ENCODE data around the gene KLK15. TPM values are rescaled to one million over a fixed set of nuclear protein-coding genes. Genes with fewer than 3 reads are reported as not detected.

Gene KLK15
- polyA plus RNA-seq, 1 experiment: not detected

DNA sequence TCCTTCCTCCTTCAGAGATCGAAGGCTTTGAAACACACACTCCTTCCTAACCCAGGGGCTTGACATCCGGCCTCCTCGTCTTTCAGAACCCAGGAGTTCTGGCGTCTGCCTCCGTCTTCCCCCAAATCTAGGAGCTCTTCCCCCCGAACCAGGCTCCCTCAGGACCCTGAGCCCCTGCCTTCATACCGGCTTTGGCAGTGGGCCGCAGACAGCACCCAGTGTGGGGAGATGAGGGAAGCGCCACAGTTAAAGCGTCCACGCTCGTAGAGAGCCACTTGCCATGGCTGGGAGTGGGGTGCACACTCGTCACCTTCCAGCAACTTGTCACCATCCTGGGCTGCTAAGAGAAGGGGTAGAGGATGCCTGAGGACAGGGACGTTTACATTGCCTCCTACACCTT lies 5.9 kb downstream of the KLK15 start:
- TF ChIP-seq, protein P1, sequence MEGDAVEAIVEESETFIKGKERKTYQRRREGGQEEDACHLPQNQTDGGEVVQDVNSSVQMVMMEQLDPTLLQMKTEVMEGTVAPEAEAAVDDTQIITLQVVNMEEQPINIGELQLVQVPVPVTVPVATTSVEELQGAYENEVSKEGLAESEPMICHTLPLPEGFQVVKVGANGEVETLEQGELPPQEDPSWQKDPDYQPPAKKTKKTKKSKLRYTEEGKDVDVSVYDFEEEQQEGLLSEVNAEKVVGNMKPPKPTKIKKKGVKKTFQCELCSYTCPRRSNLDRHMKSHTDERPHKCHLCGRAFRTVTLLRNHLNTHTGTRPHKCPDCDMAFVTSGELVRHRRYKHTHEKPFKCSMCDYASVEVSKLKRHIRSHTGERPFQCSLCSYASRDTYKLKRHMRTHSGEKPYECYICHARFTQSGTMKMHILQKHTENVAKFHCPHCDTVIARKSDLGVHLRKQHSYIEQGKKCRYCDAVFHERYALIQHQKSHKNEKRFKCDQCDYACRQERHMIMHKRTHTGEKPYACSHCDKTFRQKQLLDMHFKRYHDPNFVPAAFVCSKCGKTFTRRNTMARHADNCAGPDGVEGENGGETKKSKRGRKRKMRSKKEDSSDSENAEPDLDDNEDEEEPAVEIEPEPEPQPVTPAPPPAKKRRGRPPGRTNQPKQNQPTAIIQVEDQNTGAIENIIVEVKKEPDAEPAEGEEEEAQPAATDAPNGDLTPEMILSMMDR (IDR thresholded peaks at IDR 0.05; ENCODE audit: low read depth, low read length): no peak
- DNase-seq (ENCODE audit: low read depth, low spot score): no peak
- ChIA-PET CTCF (interaction anchor here (0.6 kb wide), 1 partner anchor 149 kb away, joined by 3 read pairs; no protein-coding TSS in a partner anchor), POLR2A (no interaction called here)
- H3K27me3 ChIP-seq (ENCODE audit: control insufficient read depth, insufficient read depth, low read length): peaks cover 8% of the 10 kb centered on the region
- H3K27ac ChIP-seq (ENCODE audit: low read depth, low read length): no peak overlapping the region
- peaks cover 5% of the 10 kb centered on the region; the same call in 1 of the 2 replicates for H3K9me3 ChIP-seq (ENCODE audit: control insufficient read depth, insufficient read depth, low read length)
- no peak overlapping the region for H3K4me3 ChIP-seq (ENCODE audit: low read depth, low read length)

DNA sequence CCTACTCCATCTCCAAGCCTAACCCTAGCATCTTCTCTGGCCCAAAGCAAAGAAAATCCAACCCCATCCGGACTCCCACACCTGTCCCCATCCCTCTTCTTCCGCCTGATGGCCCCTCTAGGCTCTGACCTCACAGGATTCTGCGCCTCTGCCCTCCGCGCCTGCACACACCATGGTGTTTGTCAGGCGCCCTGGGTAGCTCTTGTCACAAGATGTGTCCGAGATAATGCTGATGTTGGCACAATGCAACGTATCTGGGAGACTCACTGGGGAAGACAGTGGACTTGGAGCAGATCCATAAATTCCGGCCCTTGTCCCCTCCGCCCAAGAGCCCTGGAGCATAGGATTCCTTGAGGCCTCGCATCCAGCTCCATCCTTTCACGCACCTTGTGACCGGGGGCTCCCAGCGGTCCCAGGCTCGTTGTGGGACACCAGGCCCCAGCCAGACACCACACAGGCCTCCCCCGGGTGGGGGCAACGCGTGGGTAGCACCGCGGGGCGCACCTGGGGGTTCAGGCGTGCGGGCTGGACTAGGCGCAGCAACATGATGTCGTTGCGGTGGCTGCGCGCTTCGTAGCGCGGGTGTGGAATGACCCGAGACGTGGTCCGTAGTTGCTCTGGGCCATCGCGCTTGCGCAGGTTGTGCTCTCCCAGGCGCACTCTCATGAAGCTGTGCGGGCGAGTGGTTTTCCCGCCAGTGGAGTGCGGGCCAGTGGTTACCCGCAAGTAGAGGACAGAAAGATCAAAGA lies 6.7 kb downstream of the KLK15 start:
- no peak for DNase-seq (ENCODE audit: low read depth, low spot score)
- TF ChIP-seq, protein P1 (IDR thresholded peaks at IDR 0.05; ENCODE audit: low read depth, low read length): no peak
- Histone ChIP-seq H3K9me3 (ENCODE audit: control insufficient read depth, insufficient read depth, low read length) (peaks cover 5% of the 10 kb centered on the region; the same call in 1 of the 2 replicates), H3K27me3 (ENCODE audit: control insufficient read depth, insufficient read depth, low read length) (peaks cover 14% of the 10 kb centered on the region), H3K4me3 (ENCODE audit: low read depth, low read length) (no peak overlapping the region), H3K27ac (ENCODE audit: low read depth, low read length) (no peak overlapping the region)
- ChIA-PET POLR2A (interaction anchor here (0.5 kb wide), 1 partner anchor 12 kb away, joined by 3 read pairs; no protein-coding TSS in a partner anchor), CTCF (no interaction called here)

DNA sequence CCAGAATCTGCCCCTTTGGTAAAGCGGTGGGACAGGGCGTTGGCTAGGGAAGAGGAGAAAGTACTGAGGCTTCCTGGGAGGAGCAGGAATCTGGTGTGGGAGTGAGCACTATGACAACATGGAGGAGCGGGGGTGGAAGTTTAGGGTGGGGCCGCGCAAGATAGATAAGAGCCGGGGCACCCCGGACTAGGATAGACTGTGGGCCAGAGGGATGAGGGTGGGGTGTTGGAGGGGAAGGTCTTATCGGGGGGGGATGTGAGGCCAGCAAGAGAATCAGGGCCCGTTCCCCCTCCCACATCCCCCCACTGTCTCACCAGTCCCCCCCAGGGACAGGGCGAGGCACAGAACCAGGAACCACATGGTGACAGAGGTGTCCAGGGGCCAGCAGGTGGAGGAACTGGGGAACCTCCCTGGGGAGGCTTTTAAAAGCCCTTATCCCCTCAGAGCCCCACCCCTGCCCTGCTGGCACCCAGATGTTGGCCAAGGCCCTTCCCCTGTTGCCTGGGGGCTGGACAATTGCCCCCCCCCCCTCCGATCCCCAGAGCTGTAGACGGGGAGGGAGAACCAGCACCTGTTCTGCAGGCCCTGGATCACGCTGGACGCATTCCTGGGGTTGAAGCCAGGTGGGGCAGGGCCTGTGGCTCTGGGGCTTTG lies 9.9 kb downstream of the KLK15 start, which contains the start of gene KLK1:
Gene KLK1, minus strand, starts transcription at position 399 of the 654 bp plus-strand sequence. Its CDS starts 39 bp downstream, at position 360.
- POLR2A ChIA-PET: no interaction called here
- CTCF ChIA-PET: no interaction called here
- TF ChIP-seq, protein P1 (IDR thresholded peaks at IDR 0.05; ENCODE audit: low read depth, low read length): no peak
- DNase-seq (ENCODE audit: low read depth, low spot score): no peak
- Histone ChIP-seq H3K27me3 (ENCODE audit: control insufficient read depth, insufficient read depth, low read length) (peaks cover 34% of the 10 kb centered on the region), H3K4me3 (ENCODE audit: low read depth, low read length) (no peak within 1 kb of the TSS), H3K27ac (ENCODE audit: low read depth, low read length) (no peak within 1 kb of the TSS), H3K9me3 (ENCODE audit: control insufficient read depth, insufficient read depth, low read length) (peaks cover 5% of the 10 kb centered on the region; the same call in 1 of the 2 replicates)

DNA sequence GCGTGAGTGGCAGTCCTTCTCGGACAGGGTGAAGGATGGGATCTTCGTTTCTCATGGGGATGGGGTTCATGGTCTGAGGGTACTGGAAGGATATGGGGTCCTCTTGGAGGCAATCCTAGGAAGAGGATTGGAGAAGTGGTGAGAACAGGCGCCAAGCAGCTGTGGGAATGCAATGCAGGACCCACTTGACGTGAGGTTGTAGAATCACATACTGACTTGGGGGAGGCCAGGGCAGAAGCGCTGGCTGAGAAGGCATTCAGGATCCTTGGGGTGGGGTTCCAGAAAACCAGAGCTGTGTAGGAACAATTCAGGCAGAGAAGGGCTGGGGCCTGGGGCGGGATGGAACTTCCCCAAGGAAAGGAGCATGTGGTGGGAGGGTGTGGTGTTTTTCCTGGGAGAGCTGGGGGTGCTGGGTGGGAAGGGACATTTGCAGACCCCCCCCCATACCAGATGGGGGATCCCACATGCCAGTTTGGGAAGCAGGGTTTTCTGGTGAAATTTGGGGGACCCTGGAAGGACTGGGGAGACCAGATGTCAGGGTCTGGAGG lies 10.6 kb downstream of the KLK15 start:
- CTCF ChIA-PET: no interaction called here
- peaks cover 39% of the 10 kb centered on the region for H3K27me3 ChIP-seq (ENCODE audit: control insufficient read depth, insufficient read depth, low read length)
- POLR2A ChIA-PET: no interaction called here
- H3K4me3 ChIP-seq (ENCODE audit: low read depth, low read length): no peak overlapping the region
- peaks cover 10% of the 10 kb centered on the region; the same call in 1 of the 2 replicates for H3K9me3 ChIP-seq (ENCODE audit: control insufficient read depth, insufficient read depth, low read length)
- TF ChIP-seq, protein P1 (IDR thresholded peaks at IDR 0.05; ENCODE audit: low read depth, low read length): no peak
- no peak overlapping the region for H3K27ac ChIP-seq (ENCODE audit: low read depth, low read length)
- no peak for DNase-seq (ENCODE audit: low read depth, low spot score)
